HFFc6 (cell line): ENCODE measurements around the gene SLC6A9. TPM values are rescaled to one million over a fixed set of nuclear protein-coding genes. Genes with fewer than 3 reads are reported as not detected.

Experiments
- DNase-seq: peaks from one replicate; pipeline ENCODE4 v3.0.0-alpha.2; 2018
- H3K27ac Mint-ChIP-seq: 2 replicates; pipeline ENCODE4 v1.8.0; 2020; ENCODE audit warnings: mild to moderate bottlenecking, mixed read lengths
- H3K27me3 Mint-ChIP-seq: 2 replicates; pipeline ENCODE4 v1.8.0; 2021; ENCODE audit warnings: mild to moderate bottlenecking, moderate library complexity, mixed read lengths; ENCODE audit not compliant: insufficient read depth
- H3K36me3 Mint-ChIP-seq: 2 replicates; pipeline ENCODE4 v1.8.0; 2021; ENCODE audit warnings: low read depth, mixed read lengths
- H3K4me1 Mint-ChIP-seq: 2 replicates; pipeline ENCODE4 v1.8.0; 2020; ENCODE audit warnings: low read depth, mixed read lengths
- H3K4me3 Mint-ChIP-seq: 2 replicates; pipeline ENCODE4 v1.8.0; 2020; ENCODE audit warnings: mild to moderate bottlenecking, moderate library complexity, mixed read lengths
- H3K9me3 Mint-ChIP-seq: 2 replicates; pipeline ENCODE4 v1.8.0; 2020; ENCODE audit warnings: mild to moderate bottlenecking, mixed read lengths
- total RNA-seq, 6 experiments: library from RNA; stranded (reverse); fragmentation: NEBNext Ultra II Directional; extraction: Animal tissue kit (Norgen Biotek cat#: 25700); gene quantifications; 2 replicates in 1 of 6; 3 replicates in 5 of 6; pipeline ENCODE4 v1.2.3, GENCODE V29; 2021
- TF ChIP-seq, protein P1 (sequence below): fragments of 200-600 bp; sonication (generic); IDR thresholded peaks from 2 replicates; pipeline ENCODE4 v1.5.0; 2021; ENCODE audit warnings: antibody characterized with exemption, mild to moderate bottlenecking

The SLC6A9 gene
- total RNA-seq, 6 experiments from 2014 or later, result 8.3 to 11.0 (median 9.3) TPM

DNA sequence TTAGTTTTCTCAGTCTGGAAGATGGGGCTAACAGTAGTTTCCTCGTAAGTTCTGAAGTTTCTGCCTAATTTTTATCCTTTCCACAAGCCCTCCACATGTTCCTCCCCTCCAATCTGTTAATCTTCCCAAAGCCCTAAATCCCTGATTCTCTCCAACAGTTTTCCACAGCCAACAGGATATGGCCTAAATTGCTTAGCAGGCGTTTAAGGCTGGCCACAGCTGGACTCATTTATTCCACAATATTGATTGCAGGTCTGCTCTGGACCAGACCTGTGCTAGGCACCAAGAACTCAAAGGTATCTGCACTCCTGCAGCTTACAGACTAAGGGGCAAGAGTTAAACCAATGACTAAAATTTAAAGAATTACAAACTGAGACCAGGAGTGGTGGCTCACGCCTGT lies 3.9 kb downstream of the SLC6A9 start:
- Mint-ChIP-seq H3K4me1 (peaks cover 44% of the 10 kb centered on the region), H3K9me3 (no peaks in the 10 kb centered on the region), H3K4me3 (no peak overlapping the region), H3K36me3 (no peaks in the 10 kb centered on the region; the same call in 1 of the 2 replicates), H3K27ac (no peak overlapping the region), H3K27me3 (peaks cover 3% of the 10 kb centered on the region)
- DNase-seq, result no peak
- TF ChIP-seq, protein P1, sequence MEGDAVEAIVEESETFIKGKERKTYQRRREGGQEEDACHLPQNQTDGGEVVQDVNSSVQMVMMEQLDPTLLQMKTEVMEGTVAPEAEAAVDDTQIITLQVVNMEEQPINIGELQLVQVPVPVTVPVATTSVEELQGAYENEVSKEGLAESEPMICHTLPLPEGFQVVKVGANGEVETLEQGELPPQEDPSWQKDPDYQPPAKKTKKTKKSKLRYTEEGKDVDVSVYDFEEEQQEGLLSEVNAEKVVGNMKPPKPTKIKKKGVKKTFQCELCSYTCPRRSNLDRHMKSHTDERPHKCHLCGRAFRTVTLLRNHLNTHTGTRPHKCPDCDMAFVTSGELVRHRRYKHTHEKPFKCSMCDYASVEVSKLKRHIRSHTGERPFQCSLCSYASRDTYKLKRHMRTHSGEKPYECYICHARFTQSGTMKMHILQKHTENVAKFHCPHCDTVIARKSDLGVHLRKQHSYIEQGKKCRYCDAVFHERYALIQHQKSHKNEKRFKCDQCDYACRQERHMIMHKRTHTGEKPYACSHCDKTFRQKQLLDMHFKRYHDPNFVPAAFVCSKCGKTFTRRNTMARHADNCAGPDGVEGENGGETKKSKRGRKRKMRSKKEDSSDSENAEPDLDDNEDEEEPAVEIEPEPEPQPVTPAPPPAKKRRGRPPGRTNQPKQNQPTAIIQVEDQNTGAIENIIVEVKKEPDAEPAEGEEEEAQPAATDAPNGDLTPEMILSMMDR, result no peak

DNA sequence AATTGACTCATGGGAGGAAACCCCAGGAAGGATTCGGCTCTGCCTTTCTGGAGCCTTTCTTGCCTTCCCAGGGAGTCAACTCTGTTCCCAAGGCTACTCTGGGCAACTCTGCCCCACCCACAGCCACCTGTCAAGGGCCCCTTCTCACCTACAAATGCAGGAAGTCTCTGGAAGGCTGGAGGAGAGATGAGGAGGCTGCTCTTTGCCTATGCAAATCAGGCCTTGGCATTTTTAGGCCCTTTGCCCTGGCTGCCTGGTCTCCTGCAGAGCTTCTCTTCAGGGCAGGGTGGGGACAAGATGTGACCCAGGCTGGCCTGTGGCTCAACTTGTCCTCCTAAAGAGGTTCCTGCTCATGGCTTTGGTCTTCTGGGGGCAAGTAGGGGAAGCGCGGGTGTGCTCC lies 5.4 kb downstream of the SLC6A9 start:
- Mint-ChIP-seq H3K4me3 (no peak overlapping the region), H3K27ac (no peak overlapping the region), H3K27me3 (peaks cover 5% of the 10 kb centered on the region), H3K36me3 (no peaks in the 10 kb centered on the region; the same call in 1 of the 2 replicates), H3K4me1 (peaks cover 35% of the 10 kb centered on the region), H3K9me3 (no peaks in the 10 kb centered on the region)
- TF ChIP-seq, protein P1, result no peak
- no peak for DNase-seq

DNA sequence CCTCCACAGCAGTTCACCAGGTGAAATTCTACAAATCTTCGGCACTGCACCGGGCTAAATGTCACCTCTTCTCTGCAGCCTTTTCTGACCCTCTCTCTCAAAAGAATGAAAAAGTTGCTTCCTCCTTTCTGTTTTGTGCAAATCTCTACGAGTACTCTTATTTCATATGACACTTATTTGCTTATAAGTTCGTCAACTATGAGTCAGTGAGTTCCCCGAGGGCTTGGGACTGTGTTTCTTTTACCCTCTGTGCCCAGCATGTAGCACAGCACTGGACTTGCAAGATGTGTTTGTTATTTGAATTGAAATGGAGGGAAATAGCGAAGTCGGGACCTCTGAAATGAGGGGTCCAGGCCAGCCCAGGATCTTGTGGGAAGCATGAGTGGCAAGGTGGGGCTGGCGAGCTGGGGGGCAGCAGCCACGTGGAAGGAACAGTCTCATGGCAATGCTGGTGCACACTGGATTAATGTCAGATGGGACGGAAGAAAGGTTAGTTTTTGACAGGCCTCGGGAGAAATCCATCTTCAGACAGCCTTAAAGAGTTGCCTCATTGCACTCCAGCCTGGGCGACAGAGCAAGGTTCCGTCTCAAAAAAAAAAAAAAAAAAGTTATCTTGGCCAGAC lies 6.2 kb downstream of the SLC6A9 start:
- H3K4me3 Mint-ChIP-seq, result peak overlapping the region; percentile 8
- no peaks in the 10 kb centered on the region for H3K9me3 Mint-ChIP-seq
- H3K27me3 Mint-ChIP-seq, result peaks cover 5% of the 10 kb centered on the region
- H3K36me3 Mint-ChIP-seq, result no peaks in the 10 kb centered on the region; the same call in 1 of the 2 replicates
- no peak for DNase-seq
- H3K4me1 Mint-ChIP-seq, result peaks cover 35% of the 10 kb centered on the region
- H3K27ac Mint-ChIP-seq, result peak overlapping the region; percentile 1
- TF ChIP-seq, protein P1, result no peak

GRCh38 chr1:44024031-44024902 lies 7.0 kb downstream of the SLC6A9 start:
- no peaks in the 10 kb centered on the region for H3K9me3 Mint-ChIP-seq
- H3K4me3 Mint-ChIP-seq, result peak overlapping the region; percentile 8
- H3K36me3 Mint-ChIP-seq, result no peaks in the 10 kb centered on the region; the same call in 1 of the 2 replicates
- DNase-seq, result no peak
- TF ChIP-seq, protein P1, result no peak
- peaks cover 2% of the 10 kb centered on the region for H3K27me3 Mint-ChIP-seq
- H3K4me1 Mint-ChIP-seq, result peaks cover 29% of the 10 kb centered on the region
- peak overlapping the region; percentile 1 for H3K27ac Mint-ChIP-seq

DNA sequence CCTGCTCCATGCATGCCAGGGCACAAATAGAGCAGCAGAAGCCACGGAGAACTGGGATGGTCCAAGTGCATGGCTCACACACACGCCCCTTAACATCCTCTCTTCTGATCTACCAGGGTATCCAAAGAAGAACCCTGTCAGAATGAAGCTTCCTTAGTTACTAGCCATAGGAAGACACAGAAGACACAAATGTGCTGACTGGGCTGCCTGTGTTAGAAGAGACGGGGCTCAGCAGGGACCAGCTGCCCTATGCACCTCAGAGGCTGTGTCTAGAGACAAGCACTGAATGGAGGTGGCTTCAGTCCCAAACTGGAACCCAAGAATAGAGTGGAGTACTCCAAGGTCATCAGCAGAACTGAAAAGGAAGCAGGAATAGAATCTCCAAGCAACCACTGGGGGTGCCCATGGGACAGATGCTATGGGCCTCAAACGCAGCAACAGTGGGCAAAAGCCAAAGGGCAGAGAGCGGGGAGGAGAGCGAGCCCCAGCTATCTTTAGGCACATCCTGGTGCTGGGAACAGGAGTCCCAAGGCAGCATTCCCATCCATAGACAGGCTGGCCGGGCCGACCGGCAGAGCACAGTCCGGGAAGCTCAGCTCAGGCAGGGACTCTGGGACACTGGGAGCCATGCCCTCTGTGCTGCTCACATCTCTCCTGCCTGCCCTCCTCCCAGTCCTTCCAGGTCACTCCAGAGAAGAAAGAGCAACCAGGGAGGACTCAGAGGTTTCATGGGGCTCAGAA lies 9.5 kb downstream of the SLC6A9 start:
- TF ChIP-seq, protein P1, result peak; percentile 24
- Mint-ChIP-seq H3K4me3 (no peak overlapping the region), H3K27ac (no peak overlapping the region), H3K36me3 (no peaks in the 10 kb centered on the region; the same call in 1 of the 2 replicates), H3K4me1 (peaks cover 12% of the 10 kb centered on the region), H3K27me3 (peaks cover 2% of the 10 kb centered on the region; the same call in 1 of the 2 replicates), H3K9me3 (no peaks in the 10 kb centered on the region)
- no peak for DNase-seq
